Trophoblast cell (in vitro differentiated cells and primary cell): ENCODE results near the gene MRTFB.

Experiments used
- DNase-seq, 2 donors: peaks; one replicate each; pipeline ENCODE4 v3.0.0-alpha.2; 2016
- H2AFZ ChIP-seq: 2 replicates; pipeline ENCODE4 v1.6.1; 2013; ENCODE audit warnings: low read length, moderate library complexity, mild to moderate bottlenecking; ENCODE audit not compliant: insufficient read depth, poor library complexity
- H2AK5ac ChIP-seq: 2 replicates; pipeline ENCODE4 v1.6.1; 2013; ENCODE audit warnings: mild to moderate bottlenecking, low read length
- H2BK120ac ChIP-seq: 2 replicates; pipeline ENCODE4 v1.6.1; 2013; ENCODE audit warnings: low read length, mild to moderate bottlenecking, moderate library complexity; ENCODE audit not compliant: insufficient read depth, poor library complexity
- H2BK12ac ChIP-seq: 2 replicates; pipeline ENCODE4 v1.6.1; 2013; ENCODE audit warnings: mild to moderate bottlenecking, low read length, moderate library complexity
- H2BK5ac ChIP-seq: 2 replicates; pipeline ENCODE4 v1.6.1; 2013; ENCODE audit warnings: low read length, low read depth, moderate library complexity, mild to moderate bottlenecking; ENCODE audit not compliant: poor library complexity
- H3K14ac ChIP-seq: 2 replicates; pipeline ENCODE4 v1.6.1; 2013; ENCODE audit warnings: mild to moderate bottlenecking, low read length
- H3K18ac ChIP-seq: 2 replicates; pipeline ENCODE4 v1.6.1; 2013; ENCODE audit warnings: mild to moderate bottlenecking, low read length
- H3K23ac ChIP-seq: 2 replicates; pipeline ENCODE4 v1.6.1; 2013; ENCODE audit warnings: low read length
- H3K27ac ChIP-seq: 2 replicates; pipeline ENCODE4 v1.5.1; 2013; ENCODE audit warnings: low read depth, mild to moderate bottlenecking, inconsistent platforms, low read length, moderate library complexity
- H3K27me3 ChIP-seq: 2 replicates; pipeline ENCODE4 v1.6.1; 2013; ENCODE audit warnings: inconsistent platforms, mild to moderate bottlenecking, low read length, moderate library complexity; ENCODE audit not compliant: insufficient read depth
- H3K36me3 ChIP-seq, 2 experiments: 1 replicate in 1 of 2; 2 replicates in 1 of 2; pipeline ENCODE4 v1.6.1; 2013; ENCODE audit warnings: low read length in 2 of 2, mild to moderate bottlenecking in 2 of 2, moderate library complexity in 1 of 2; ENCODE audit not compliant: insufficient read depth in 2 of 2, control insufficient read depth in 1 of 2
- H3K4ac ChIP-seq: 2 replicates; pipeline ENCODE4 v1.6.1; 2013; ENCODE audit warnings: low read depth, mild to moderate bottlenecking, low read length, moderate library complexity
- H3K4me1 ChIP-seq, 2 experiments: 1 replicate in 1 of 2; 2 replicates in 1 of 2; pipeline ENCODE4 v1.6.1; 2013; ENCODE audit warnings: low read length in 2 of 2, mild to moderate bottlenecking in 2 of 2, moderate library complexity in 1 of 2; ENCODE audit not compliant: insufficient read depth in 2 of 2, control insufficient read depth in 1 of 2
- H3K4me2 ChIP-seq: 2 replicates; pipeline ENCODE4 v1.6.1; 2013; ENCODE audit warnings: inconsistent platforms, mild to moderate bottlenecking, low read length, moderate library complexity
- H3K4me3 ChIP-seq: 2 replicates; pipeline ENCODE4 v1.5.1; 2013; ENCODE audit warnings: mild to moderate bottlenecking, low read depth, low read length, inconsistent platforms
- H3K79me1 ChIP-seq: one replicate; pipeline ENCODE4 v1.6.1; 2013; ENCODE audit warnings: low read length
- H3K79me2 ChIP-seq: 2 replicates; pipeline ENCODE4 v1.6.1; 2013; ENCODE audit warnings: low read length, mild to moderate bottlenecking; ENCODE audit not compliant: control insufficient read depth, insufficient read depth, poor library complexity
- H3K9ac ChIP-seq: 2 replicates; pipeline ENCODE4 v1.6.1; 2013; ENCODE audit warnings: mild to moderate bottlenecking, low read length
- H3K9me3 ChIP-seq: 2 replicates; pipeline ENCODE4 v1.6.1; 2013; ENCODE audit warnings: low read depth, mild to moderate bottlenecking, control low read depth, inconsistent platforms, low read length; ENCODE audit not compliant: insufficient read depth
- H4K12ac ChIP-seq: 2 replicates; pipeline ENCODE4 v1.6.1; 2013; ENCODE audit warnings: low read depth, mild to moderate bottlenecking, low read length, moderate library complexity
- H4K8ac ChIP-seq: 2 replicates; pipeline ENCODE4 v1.6.1; 2013; ENCODE audit warnings: low read depth, mild to moderate bottlenecking, low read length, moderate library complexity
- H4K91ac ChIP-seq: one replicate; pipeline ENCODE4 v1.6.1; 2013; ENCODE audit warnings: low read depth, mild to moderate bottlenecking, low read length, moderate library complexity
- WGBS: extraction: QIAGEN DNeasy Blood & Tissue Kit; methylation state at CpG from one replicate; pipeline ENCODE4 v1.1.7; 2013; ENCODE audit warnings: missing lambda C conversion rate; ENCODE audit not compliant: insufficient read length, insufficient coverage; ENCODE audit errors: extremely low coverage; 5-methylcytosine and 5-hydroxymethylcytosine counted together

MRTFB gene

GRCh38 chr16:14263769-14264168, 192.7 kb downstream of the MRTFB start:
- no peak overlapping the region for H3K9ac ChIP-seq
- H4K8ac ChIP-seq = no peak overlapping the region
- H3K36me3 ChIP-seq = peaks cover 18 to 37% of the 10 kb centered on the region in 2 experiments
- no peak overlapping the region for H3K4me2 ChIP-seq
- H2BK120ac ChIP-seq = no peak overlapping the region
- no peaks in the 10 kb centered on the region for H3K27me3 ChIP-seq
- H3K23ac ChIP-seq = no peak overlapping the region
- no peak overlapping the region for H3K14ac ChIP-seq
- no peak for DNase-seq
- no peak overlapping the region for H2AFZ ChIP-seq
- H2AK5ac ChIP-seq = no peak overlapping the region
- no peak overlapping the region for H2BK5ac ChIP-seq
- H3K4me3 ChIP-seq = no peak overlapping the region
- H3K79me2 ChIP-seq = no peaks in the 10 kb centered on the region
- no peak overlapping the region for H3K18ac ChIP-seq
- peaks cover 0 to 2% of the 10 kb centered on the region in 2 experiments for H3K4me1 ChIP-seq
- H3K27ac ChIP-seq = no peak overlapping the region
- no peak overlapping the region for H4K12ac ChIP-seq
- no peak overlapping the region for H2BK12ac ChIP-seq
- no peaks in the 10 kb centered on the region for H3K9me3 ChIP-seq
- no peak overlapping the region for H3K4ac ChIP-seq
- no CpG with 5 or more reads among the region's 8 CpGs for whole genome bisulfite sequencing
- no peaks in the 10 kb centered on the region for H3K79me1 ChIP-seq
- H4K91ac ChIP-seq = no peak overlapping the region

GRCh38 chr16:14264327-14264943, 193.3 kb downstream of the MRTFB start:
- Histone ChIP-seq H2AFZ (no peak overlapping the region), H3K36me3 (peaks cover 16 to 35% of the 10 kb centered on the region in 2 experiments), H3K27ac (no peak overlapping the region), H3K23ac (no peak overlapping the region), H3K18ac (no peak overlapping the region), H3K9me3 (no peaks in the 10 kb centered on the region), H3K4me3 (no peak overlapping the region), H3K9ac (no peak overlapping the region), H4K8ac (no peak overlapping the region), H3K14ac (no peak overlapping the region), H2BK120ac (no peak overlapping the region), H3K79me1 (no peaks in the 10 kb centered on the region), H3K4me2 (no peak overlapping the region), H2BK5ac (no peak overlapping the region), H4K91ac (no peak overlapping the region), H2BK12ac (no peak overlapping the region), H3K4me1 (peaks cover 0 to 2% of the 10 kb centered on the region in 2 experiments), H3K79me2 (no peaks in the 10 kb centered on the region), H3K4ac (no peak overlapping the region), H2AK5ac (no peak overlapping the region), H3K27me3 (no peaks in the 10 kb centered on the region), H4K12ac (no peak overlapping the region)
- WGBS = no CpG with 5 or more reads among the region's 3 CpGs
- no peak for DNase-seq

GRCh38 chr16:14268073-14268472, 197.0 kb downstream of the MRTFB start:
- peaks cover 0 to 2% of the 10 kb centered on the region in 2 experiments for H3K4me1 ChIP-seq
- no peaks in the 10 kb centered on the region for H3K79me1 ChIP-seq
- no peak overlapping the region for H2BK5ac ChIP-seq
- no peak overlapping the region for H4K12ac ChIP-seq
- H2BK120ac ChIP-seq = no peak overlapping the region
- no peak overlapping the region for H4K8ac ChIP-seq
- H3K27me3 ChIP-seq = no peaks in the 10 kb centered on the region
- peaks cover 5 to 18% of the 10 kb centered on the region in 2 experiments for H3K36me3 ChIP-seq
- no peak overlapping the region for H2AK5ac ChIP-seq
- DNase-seq = no peak
- no peak overlapping the region for H3K9ac ChIP-seq
- H4K91ac ChIP-seq = no peak overlapping the region
- H3K4me2 ChIP-seq = no peak overlapping the region
- H2BK12ac ChIP-seq = no peak overlapping the region
- no peak overlapping the region for H3K23ac ChIP-seq
- no peak overlapping the region for H3K4ac ChIP-seq
- H3K79me2 ChIP-seq = no peaks in the 10 kb centered on the region
- H3K4me3 ChIP-seq = no peak overlapping the region
- no CpG with 5 or more reads among the region's 7 CpGs for WGBS
- no peak overlapping the region for H3K18ac ChIP-seq
- no peaks in the 10 kb centered on the region for H3K9me3 ChIP-seq
- H3K27ac ChIP-seq = no peak overlapping the region
- H2AFZ ChIP-seq = no peak overlapping the region
- H3K14ac ChIP-seq = no peak overlapping the region

- Histone ChIP-seq H4K91ac (no peak overlapping the region), H2BK5ac (no peak overlapping the region), H3K79me1 (no peaks in the 10 kb centered on the region), H3K9ac (no peak overlapping the region), H2AFZ (no peak overlapping the region), H3K9me3 (no peaks in the 10 kb centered on the region), H2BK120ac (no peak overlapping the region), H3K27ac (no peak overlapping the region), H3K4me1 (no peaks in the 10 kb centered on the region), H2AK5ac (no peak overlapping the region), H3K18ac (no peak overlapping the region), H3K14ac (no peak overlapping the region), H4K8ac (no peak overlapping the region), H2BK12ac (no peak overlapping the region), H3K4ac (no peak overlapping the region), H3K23ac (no peak overlapping the region), H3K4me2 (no peak overlapping the region), H3K36me3 (no peaks in the 10 kb centered on the region), H4K12ac (no peak overlapping the region), H3K4me3 (no peak overlapping the region), H3K79me2 (no peaks in the 10 kb centered on the region), H3K27me3 (no peaks in the 10 kb centered on the region)
- WGBS = no CpG with 5 or more reads among the region's 3 CpGs
- no peak for DNase-seq
These were observed 204.8 kb downstream of the MRTFB start for GRCh38 chr16:14275934-14276333.
